GM20000 (cell line): ENCODE results near the gene KCTD10.

Experiments used
- DNase-seq: peaks from one replicate; pipeline ENCODE4 v3.0.0; 2012; ENCODE audit warnings: low spot score
- CTCF ChIP-seq: IDR thresholded peaks from 2 replicates; pipeline ENCODE4 v1.5.1; 2012; ENCODE audit warnings: mild to moderate bottlenecking, control low read depth; ENCODE audit errors: extremely low read depth, missing control alignments

The KCTD10 gene

GRCh38 chr12:109504068-109504467 is 27.0 kb upstream of the KCTD10 start:
- TF ChIP-seq CTCF = no peak
- no peak for DNase-seq

- TF ChIP-seq CTCF = no peak
- DNase-seq = no peak
These were observed 26.5 kb upstream of the KCTD10 start for GRCh38 chr12:109503611-109504010.

- no peak for DNase-seq
- TF ChIP-seq CTCF = no peak
These were observed 25.2 kb upstream of the KCTD10 start for GRCh38 chr12:109502332-109502731.

- DNase-seq = no peak
- no peak for TF ChIP-seq CTCF
These were observed 24.2 kb upstream of the KCTD10 start for GRCh38 chr12:109501299-109501698.

GRCh38 chr12:109500406-109501185 is 23.5 kb upstream of the KCTD10 start:
- no peak for DNase-seq
- no peak for TF ChIP-seq CTCF

GRCh38 chr12:109497675-109498074 is 20.6 kb upstream of the KCTD10 start:
- no peak for DNase-seq
- TF ChIP-seq CTCF = no peak

- no peak for DNase-seq
- TF ChIP-seq CTCF = no peak
These were observed 19.2 kb upstream of the KCTD10 start for GRCh38 chr12:109496306-109496705.
